ENCODE measurements around the gene CA10. TPM values are rescaled to one million over a fixed set of nuclear protein-coding genes. Genes with fewer than 3 reads are reported as not detected.

Gene CA10
- total RNA-seq, 1 experiment from 2014 or later = 0.46 TPM

GRCh38 chr17:51935477-51935876 lies 223.0 kb downstream of the CA10 start:
- H3K27ac Mint-ChIP-seq = no peak overlapping the region
- no peak for TF ChIP-seq CTCF (conservative IDR thresholded peaks at IDR 0.05)

More at GRCh38 chr17:51935477-51935876, 223.0 kb downstream of the CA10 start:
- Histone ChIP-seq H3K27ac (ENCODE audit: insufficient read length, low read depth, low read length) (no peak overlapping the region), H2BK5ac (ENCODE audit: insufficient read length, low read length) (no peak overlapping the region), H3K79me1 (ENCODE audit: insufficient read depth, low read depth, low read length, poor library complexity, severe bottlenecking) (no peaks in the 10 kb centered on the region), H3K9me3 (ENCODE audit: control insufficient read depth, low read depth, low read length) (no peaks in the 10 kb centered on the region), H3T11ph (ENCODE audit: low read length) (no peak overlapping the region), H2AFZ (ENCODE audit: low read length) (no peak overlapping the region), H3K4me2 (ENCODE audit: insufficient read depth, insufficient read length, low read length) (no peak overlapping the region), H3K23ac (ENCODE audit: insufficient read length, low read depth, low read length) (no peak overlapping the region), H3K4ac (ENCODE audit: low read depth, low read length) (no peak overlapping the region), H4K5ac (ENCODE audit: insufficient read length, low read depth, low read length) (no peak overlapping the region), H3K14ac (ENCODE audit: insufficient read depth, low read length) (no peak overlapping the region), H4K8ac (replicated peaks; ENCODE audit: insufficient read length, low read depth, low read length) (no peak overlapping the region), H2AK5ac (ENCODE audit: insufficient read length, low read length) (no peak overlapping the region), H3K27me3 (ENCODE audit: insufficient read depth, low read length) (no peaks in the 10 kb centered on the region), H3K18ac (ENCODE audit: insufficient read length, low read depth, low read length) (no peak overlapping the region), H2BK20ac (ENCODE audit: low read depth, low read length, poor library complexity, severe bottlenecking) (no peak overlapping the region), H3K23me2 (ENCODE audit: insufficient read length, low read depth, low read length, poor library complexity, severe bottlenecking) (no peaks in the 10 kb centered on the region), H3K4me1 (ENCODE audit: insufficient read depth, low read length) (no peaks in the 10 kb centered on the region), H2BK120ac (ENCODE audit: low read depth, low read length, poor library complexity, severe bottlenecking) (no peak overlapping the region), H3K9ac (ENCODE audit: extremely low read depth, insufficient read length, low read length) (no peak overlapping the region), H3K79me2 (ENCODE audit: insufficient read depth, low read length) (no peaks in the 10 kb centered on the region), H2BK12ac (ENCODE audit: insufficient read length, low read depth, low read length) (no peak overlapping the region), H3K56ac (ENCODE audit: insufficient read length, low read depth, low read length) (no peak overlapping the region), H2BK15ac (ENCODE audit: low read depth, low read length) (no peak overlapping the region), H4K91ac (ENCODE audit: insufficient read length, low read depth, low read length) (no peak overlapping the region), H4K20me1 (ENCODE audit: control insufficient read depth, insufficient read depth, insufficient read length) (no peaks in the 10 kb centered on the region)
- Mint-ChIP-seq H3K4me1 (no peaks in the 10 kb centered on the region), H3K4me3 (no peak overlapping the region), H3K9me3 (peaks cover 0 to 4% of the 10 kb centered on the region in 2 experiments; a peak in 1 of 5 replicates), H3K27me3 (ENCODE audit: low read depth) (peaks cover 1% of the 10 kb centered on the region), H3K36me3 (ENCODE audit: insufficient read depth in 1 of 3, low read depth in 3 of 3) (no peaks in the 10 kb centered on the region)
- no peak for DNase-seq
- WGBS (ENCODE audit: extremely low coverage, insufficient read length, low lambda C conversion rate) = no CpG with 5 or more reads among the region's 3 CpGs

All from H9 (cell line).